Measurements from ENCODE around the gene PRLR. TPM values are rescaled to one million over a fixed set of nuclear protein-coding genes. Genes with fewer than 3 reads are reported as not detected.
A peak's percentile ranks its signal among the peaks of the same experiment; 100 is the strongest.

The PRLR gene
- total and polyA plus RNA-seq, 2 of the 13 experiments (the other 11 are each of a cell fraction or from before 2014, with no cell fraction given) = 12.2 to 13.3 TPM

- no peak for TF ChIP-seq KAT7 (CRISPR knock-in tag; IDR thresholded peaks at IDR 0.05; ENCODE audit: borderline replicate concordance)
- 0 out of 4 replicates have a peak, but pooled peaks have one; percentile 3 to 20 for TF ChIP-seq MAFK (conservative IDR thresholded peaks at IDR 0.05 in 1 of 2, IDR thresholded peaks at IDR 0.05 in 1 of 2; ENCODE audit: low read length in 2 of 2)
- no peak for TF ChIP-seq POLR2AphosphoS2 (IDR thresholded peaks at IDR 0.05; ENCODE audit: low read depth, low read length)
- TF ChIP-seq PBX3 (CRISPR knock-in tag; IDR thresholded peaks at IDR 0.05; ENCODE audit: borderline replicate concordance) = no peak
- TF ChIP-seq ZNF484 (CRISPR knock-in tag; IDR thresholded peaks at IDR 0.05; ENCODE audit: borderline replicate concordance, low read depth) = no peak
- TF ChIP-seq SP2 (CRISPR knock-in tag; IDR thresholded peaks at IDR 0.05) = no peak
- TF ChIP-seq SOX5 (CRISPR knock-in tag; IDR thresholded peaks at IDR 0.05; ENCODE audit: borderline replicate concordance) = peak; percentile 44; the same call in 1 of the 2 replicates
- TF ChIP-seq CEBPG (CRISPR knock-in tag; IDR thresholded peaks at IDR 0.05) = peak; percentile 70
- TF ChIP-seq ZFP36L2 (CRISPR knock-in tag; IDR thresholded peaks at IDR 0.05) = no peak
- TF ChIP-seq NFYB (CRISPR knock-in tag; IDR thresholded peaks at IDR 0.05) = no peak; the same call in 1 of the 2 replicates
- TF ChIP-seq ZNF260 (CRISPR knock-in tag; IDR thresholded peaks at IDR 0.05; ENCODE audit: borderline replicate concordance, low read depth) = no peak
- TF ChIP-seq ZNF143 (CRISPR knock-in tag; IDR thresholded peaks at IDR 0.05) = no peak
- no peak for TF ChIP-seq KLF12 (CRISPR knock-in tag; IDR thresholded peaks at IDR 0.05; ENCODE audit: borderline replicate concordance)
- TF ChIP-seq HHEX (CRISPR knock-in tag; IDR thresholded peaks at IDR 0.05) = no peak
- no peak for TF ChIP-seq CSRNP2 (CRISPR knock-in tag; conservative IDR thresholded peaks at IDR 0.05; ENCODE audit: low read depth)
- TF ChIP-seq FOXK2 (IDR thresholded peaks at IDR 0.05) = no peak
- TF ChIP-seq AKNA (CRISPR knock-in tag; IDR thresholded peaks at IDR 0.05; ENCODE audit: borderline replicate concordance) = no peak
- no peak for TF ChIP-seq ZNF205 (CRISPR knock-in tag; IDR thresholded peaks at IDR 0.05)
- no peak for TF ChIP-seq TOPORS (CRISPR knock-in tag; IDR thresholded peaks at IDR 0.05)
- no peak for TF ChIP-seq TMF1 (CRISPR knock-in tag; IDR thresholded peaks at IDR 0.05; ENCODE audit: low read depth)
- no peak for TF ChIP-seq SSRP1 (CRISPR knock-in tag; IDR thresholded peaks at IDR 0.05)
- TF ChIP-seq SMAD1 (CRISPR knock-in tag; IDR thresholded peaks at IDR 0.05; ENCODE audit: borderline replicate concordance, low read depth) = no peak
- TF ChIP-seq KLF15 (CRISPR knock-in tag; IDR thresholded peaks at IDR 0.05; ENCODE audit: borderline replicate concordance) = no peak
- TF ChIP-seq POGK (CRISPR knock-in tag; conservative IDR thresholded peaks at IDR 0.05) = 0 out of 2 replicates have a peak, but pooled peaks have one; percentile 29
Measured at GRCh38 chr5:35159370-35159742, 70.9 kb downstream of the PRLR start (continued).
